ENCODE measurements around the gene MAPKAPK2. TPM values are rescaled to one million over a fixed set of nuclear protein-coding genes. Genes with fewer than 3 reads are reported as not detected.

The MAPKAPK2 gene
- total RNA-seq, 1 donor from 2014 or later: 35.3 TPM

GRCh38 chr1:206714331-206715058 lies 29.8 kb downstream of the MAPKAPK2 start:
- TF ChIP-seq CTCF (IDR thresholded peaks at IDR 0.05): no peak
- Histone ChIP-seq H3K4me1 (peaks cover 4 to 32% of the 10 kb centered on the region in 2 donors), H3K9me3 (no peaks in the 10 kb centered on the region), H3K4me3 (no peak overlapping the region), H3K27me3 (no peaks in the 10 kb centered on the region), H3K36me3 (no peaks in the 10 kb centered on the region), H3K27ac (peak overlapping the region; percentile 41 to 51)
- intact Hi-C loops (cut with DNase I): no loop called here
- no peak for DNase-seq (ENCODE audit: low spot score in 2 of 2)

DNA sequence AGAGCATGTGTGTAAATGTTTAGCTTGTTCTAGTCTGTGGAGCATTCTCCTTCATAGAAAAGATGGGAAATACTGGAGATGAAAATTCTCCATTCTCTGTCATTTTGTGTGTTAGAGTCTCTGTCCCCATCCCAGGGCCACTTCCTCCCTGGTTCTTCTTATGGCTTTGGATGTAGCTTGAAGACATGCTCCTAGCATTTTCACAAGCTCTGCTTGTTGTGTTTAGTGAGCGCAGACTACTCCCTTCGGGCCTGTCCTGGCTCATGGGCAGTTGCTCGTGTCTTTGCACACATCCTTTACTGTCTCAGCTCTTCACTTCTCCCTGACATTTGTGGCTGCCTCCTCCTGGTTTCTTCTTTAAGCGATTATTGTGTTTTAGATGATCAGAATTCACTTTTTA lies 30.4 kb downstream of the MAPKAPK2 start:
- peaks cover 0 to 27% of the 10 kb centered on the region in 2 donors for H3K4me1 ChIP-seq
- no peak for TF ChIP-seq CTCF (IDR thresholded peaks at IDR 0.05)

DNA sequence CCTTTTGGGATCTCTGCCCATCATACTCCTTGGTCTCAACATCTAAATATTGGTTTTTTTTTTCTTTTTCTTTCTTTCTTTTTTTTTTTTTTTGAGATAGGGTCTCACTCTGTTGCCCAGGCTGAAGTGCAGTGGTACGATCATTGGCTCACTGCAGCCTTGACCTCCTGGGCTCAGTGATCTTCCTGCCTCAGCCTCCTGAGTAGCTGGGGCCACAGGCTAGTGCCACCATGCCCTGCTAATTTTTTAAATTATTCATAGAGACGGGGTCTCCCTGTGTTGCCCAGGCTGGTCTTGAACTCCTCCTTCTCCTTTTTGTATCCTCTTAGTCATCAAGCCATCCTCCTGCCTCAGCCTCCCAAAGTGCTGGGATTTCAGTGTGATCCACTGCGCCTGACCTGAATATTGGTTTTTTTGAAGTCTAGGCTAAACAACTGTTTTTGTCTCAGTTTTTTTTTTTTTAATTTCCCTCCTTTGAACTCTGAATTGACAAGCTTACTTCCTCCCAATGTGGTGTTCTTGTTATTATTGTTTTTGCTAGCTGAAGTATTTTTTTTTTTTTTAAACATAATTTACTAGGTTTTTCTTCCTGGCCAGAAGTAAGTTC lies 30.9 kb downstream of the MAPKAPK2 start:
- H3K9me3 ChIP-seq: no peaks in the 10 kb centered on the region
- TF ChIP-seq CTCF (IDR thresholded peaks at IDR 0.05): no peak
- H3K27me3 ChIP-seq: no peaks in the 10 kb centered on the region
- intact Hi-C loops (cut with DNase I): no loop called here
- H3K4me3 ChIP-seq: no peak overlapping the region
- H3K4me1 ChIP-seq: peaks cover 0 to 27% of the 10 kb centered on the region in 2 donors
- no peaks in the 10 kb centered on the region for H3K36me3 ChIP-seq
- H3K27ac ChIP-seq: no peak overlapping the region
- DNase-seq (ENCODE audit: low spot score in 2 of 2): no peak

More for the DNA sequence above, 30.4 kb downstream of the MAPKAPK2 start:
- peak overlapping the region; percentile 41 to 51 for H3K27ac ChIP-seq
- DNase-seq (ENCODE audit: low spot score in 2 of 2): no peak
- H3K9me3 ChIP-seq: no peaks in the 10 kb centered on the region
- no peaks in the 10 kb centered on the region for H3K36me3 ChIP-seq
- intact Hi-C loops (cut with DNase I): no loop called here
- no peaks in the 10 kb centered on the region for H3K27me3 ChIP-seq
- no peak overlapping the region for H3K4me3 ChIP-seq

- intact Hi-C loops (cut with DNase I): no loop called here
- H3K4me3 ChIP-seq: no peak overlapping the region
- H3K36me3 ChIP-seq: no peaks in the 10 kb centered on the region
- no peak for DNase-seq (ENCODE audit: low spot score in 2 of 2)
- H3K27ac ChIP-seq: no peak overlapping the region
- no peak for TF ChIP-seq CTCF (IDR thresholded peaks at IDR 0.05)
- H3K27me3 ChIP-seq: no peaks in the 10 kb centered on the region
- H3K4me1 ChIP-seq: peaks cover 0 to 27% of the 10 kb centered on the region in 2 donors
- H3K9me3 ChIP-seq: no peaks in the 10 kb centered on the region
Observed at GRCh38 chr1:206716159-206716869, 31.6 kb downstream of the MAPKAPK2 start.

GRCh38 chr1:206716870-206717673 lies 32.4 kb downstream of the MAPKAPK2 start:
- intact Hi-C loops (cut with DNase I): no loop called here
- Histone ChIP-seq H3K36me3 (no peaks in the 10 kb centered on the region), H3K27me3 (no peaks in the 10 kb centered on the region), H3K4me3 (no peak overlapping the region), H3K9me3 (no peaks in the 10 kb centered on the region), H3K4me1 (peaks cover 0 to 27% of the 10 kb centered on the region in 2 donors), H3K27ac (no peak overlapping the region)
- no peak for TF ChIP-seq CTCF (IDR thresholded peaks at IDR 0.05)
- no peak for DNase-seq (ENCODE audit: low spot score in 2 of 2)
